HEK293 (cell line): ENCODE results near the gene NAE1.

Experiments
- CTCF ChIA-PET: fragments of 350-600 bp; formaldehyde crosslinking; extraction: SDS; loops from one replicate; lab custom pipeline; 2021; ENCODE audit warnings: antibody characterized with exemption; lab: Yijun Ruan, JAX
- POLR2A ChIA-PET: fragments of 300-600 bp; formaldehyde crosslinking; extraction: SDS; loops from one replicate; lab custom pipeline; 2020; ENCODE audit warnings: antibody characterized with exemption, inconsistent platforms; lab: Yijun Ruan, JAX
- H3K27ac ChIP-seq: fragments of 200-500 bp; sonication (Bioruptor generic); 2 replicates; pipeline ENCODE4 v1.5.1; 2014; ENCODE audit warnings: low read depth, low read length, control low read depth, inconsistent platforms; ENCODE audit errors: extremely low read depth
- H3K36me3 ChIP-seq, 2 experiments: fragments of 200-500 bp in 1 of 2; sonication (Bioruptor generic) in 1 of 2; 1 replicate in 1 of 2; 2 replicates in 1 of 2; pipeline ENCODE4 v1.5.1; 2014 to 2017; ENCODE audit warnings: inconsistent platforms in 2 of 2, low read length in 2 of 2; ENCODE audit not compliant: control insufficient read depth in 2 of 2, insufficient read depth in 1 of 2
- H3K4me1 ChIP-seq: fragments of 200-500 bp; sonication (Bioruptor generic); 2 replicates; pipeline ENCODE4 v1.5.1; 2014; ENCODE audit warnings: mild to moderate bottlenecking, low read length, inconsistent platforms; ENCODE audit not compliant: control insufficient read depth, insufficient read depth
- H3K4me3 ChIP-seq: 2 replicates; pipeline ENCODE4 v1.5.1; 2011; ENCODE audit warnings: low read depth, mild to moderate bottlenecking, control low read depth, low read length, moderate library complexity
- H3K9me3 ChIP-seq: fragments of 200-500 bp; sonication (Bioruptor generic); 2 replicates; pipeline ENCODE4 v1.5.1; 2014; ENCODE audit warnings: low read depth, low read length, inconsistent platforms; ENCODE audit not compliant: control insufficient read depth, insufficient read depth
- BCL11A ChIP-seq: fragments of 450-650 bp; formaldehyde crosslinking; IDR thresholded peaks from 2 replicates; pipeline ENCODE4 v1.5.1; 2016; ENCODE audit warnings: low read depth, missing biosample characterization, missing genetic modification characterization
- BCL11B ChIP-seq: fragments of 450-650 bp; formaldehyde crosslinking; IDR thresholded peaks from 2 replicates; pipeline ENCODE4 v1.5.1; 2016; ENCODE audit warnings: low read depth, missing biosample characterization, missing genetic modification characterization
- RBAK ChIP-seq: fragments of 450-650 bp; formaldehyde crosslinking; IDR thresholded peaks from 2 replicates; pipeline ENCODE4 v1.5.1; 2016; ENCODE audit warnings: missing biosample characterization, missing genetic modification characterization
- SCRT1 ChIP-seq: fragments of 450-650 bp; formaldehyde crosslinking; IDR thresholded peaks from 2 replicates; pipeline ENCODE4 v1.5.1; 2016; ENCODE audit warnings: missing biosample characterization, missing genetic modification characterization, borderline replicate concordance
- ZBTB1 ChIP-seq: fragments of 450-650 bp; formaldehyde crosslinking; IDR thresholded peaks from 2 replicates; pipeline ENCODE4 v1.5.1; 2016; ENCODE audit warnings: missing biosample characterization, missing genetic modification characterization
- ZFP37 ChIP-seq: fragments of 450-650 bp; formaldehyde crosslinking; IDR thresholded peaks from 2 replicates; pipeline ENCODE4 v1.5.1; 2016; ENCODE audit warnings: missing biosample characterization, missing genetic modification characterization
- ZNF133 ChIP-seq: fragments of 450-650 bp; formaldehyde crosslinking; IDR thresholded peaks from 2 replicates; pipeline ENCODE4 v1.5.1; 2016; ENCODE audit warnings: missing biosample characterization, missing genetic modification characterization
- ZNF157 ChIP-seq: fragments of 450-650 bp; formaldehyde crosslinking; IDR thresholded peaks from 2 replicates; pipeline ENCODE4 v1.5.1; 2016; ENCODE audit warnings: missing biosample characterization, missing genetic modification characterization
- ZNF174 ChIP-seq: fragments of 450-650 bp; formaldehyde crosslinking; IDR thresholded peaks from 2 replicates; pipeline ENCODE4 v1.5.0; 2017; ENCODE audit warnings: missing biosample characterization, mild to moderate bottlenecking, missing genetic modification characterization
- ZNF2 ChIP-seq: fragments of 450-650 bp; formaldehyde crosslinking; IDR thresholded peaks from 2 replicates; pipeline ENCODE4 v1.5.1; 2016; ENCODE audit warnings: missing biosample characterization, missing genetic modification characterization
- ZNF23 ChIP-seq: fragments of 450-650 bp; formaldehyde crosslinking; IDR thresholded peaks from 2 replicates; pipeline ENCODE4 v1.5.1; 2016; ENCODE audit warnings: missing biosample characterization, missing genetic modification characterization, borderline replicate concordance
- ZNF239 ChIP-seq: fragments of 450-650 bp; formaldehyde crosslinking; IDR thresholded peaks from 2 replicates; pipeline ENCODE4 v1.5.1; 2016; ENCODE audit warnings: missing biosample characterization, missing genetic modification characterization
- ZNF292 ChIP-seq: fragments of 450-650 bp; formaldehyde crosslinking; IDR thresholded peaks from 2 replicates; pipeline ENCODE4 v1.5.1; 2016; ENCODE audit warnings: low read depth, missing biosample characterization, missing genetic modification characterization, borderline replicate concordance
- ZNF324 ChIP-seq: fragments of 450-650 bp; formaldehyde crosslinking; IDR thresholded peaks from 2 replicates; pipeline ENCODE4 v1.5.1; 2016; ENCODE audit warnings: missing biosample characterization, missing genetic modification characterization
- ZNF335 ChIP-seq: fragments of 450-650 bp; formaldehyde crosslinking; conservative IDR thresholded peaks from 2 replicates; pipeline ENCODE4 v1.5.1; 2016; ENCODE audit warnings: missing biosample characterization, missing genetic modification characterization
- ZNF416 ChIP-seq: fragments of 450-650 bp; formaldehyde crosslinking; IDR thresholded peaks from 2 replicates; pipeline ENCODE4 v1.5.1; 2016; ENCODE audit warnings: missing biosample characterization, missing genetic modification characterization
- ZNF426 ChIP-seq: fragments of 450-650 bp; formaldehyde crosslinking; IDR thresholded peaks from 2 replicates; pipeline ENCODE4 v1.5.1; 2017; ENCODE audit warnings: missing biosample characterization, missing genetic modification characterization, mild to moderate bottlenecking, inconsistent platforms, moderate library complexity
- ZNF510 ChIP-seq: fragments of 450-650 bp; formaldehyde crosslinking; IDR thresholded peaks from 2 replicates; pipeline ENCODE4 v1.5.1; 2018; ENCODE audit warnings: mild to moderate bottlenecking, missing genetic modification characterization, missing biosample characterization; ENCODE audit not compliant: insufficient replicate concordance
- ZNF544 ChIP-seq: fragments of 450-650 bp; formaldehyde crosslinking; IDR thresholded peaks from 2 replicates; pipeline ENCODE4 v1.5.0; 2017; ENCODE audit warnings: missing biosample characterization, missing genetic modification characterization
- ZNF600 ChIP-seq: fragments of 450-650 bp; formaldehyde crosslinking; IDR thresholded peaks from 2 replicates; pipeline ENCODE4 v1.5.1; 2016; ENCODE audit warnings: missing biosample characterization, missing genetic modification characterization
- ZNF610 ChIP-seq: fragments of 450-650 bp; formaldehyde crosslinking; IDR thresholded peaks from 2 replicates; pipeline ENCODE4 v1.5.1; 2016; ENCODE audit warnings: missing biosample characterization, missing genetic modification characterization, borderline replicate concordance
- ZNF660 ChIP-seq: fragments of 450-650 bp; IDR thresholded peaks from 2 replicates; pipeline ENCODE4 v1.5.1; 2018; ENCODE audit warnings: missing biosample characterization, mild to moderate bottlenecking, missing genetic modification characterization
- TF ChIP-seq, protein P1 (sequence below): fragments of 450-650 bp; formaldehyde crosslinking; optimal IDR thresholded peaks from 2 replicates; pipeline ENCODE3; 2016; ENCODE audit warnings: missing biosample characterization, mild to moderate bottlenecking, missing genetic modification characterization
- TF ChIP-seq, protein P2 (sequence below): fragments of 450-650 bp; formaldehyde crosslinking; IDR thresholded peaks from 2 replicates; pipeline ENCODE4 v1.5.1; 2017; ENCODE audit warnings: missing biosample characterization, missing genetic modification characterization
- TF ChIP-seq, protein P3 (sequence below): fragments of 450-650 bp; formaldehyde crosslinking; IDR thresholded peaks from 2 replicates; pipeline ENCODE4 v1.5.1; 2016; ENCODE audit warnings: missing biosample characterization, missing genetic modification characterization
- TF ChIP-seq, protein P4 (sequence below): fragments of 450-650 bp; formaldehyde crosslinking; IDR thresholded peaks from 2 replicates; pipeline ENCODE4 v1.5.1; 2017; ENCODE audit warnings: missing biosample characterization, missing genetic modification characterization

The NAE1 gene

DNA sequence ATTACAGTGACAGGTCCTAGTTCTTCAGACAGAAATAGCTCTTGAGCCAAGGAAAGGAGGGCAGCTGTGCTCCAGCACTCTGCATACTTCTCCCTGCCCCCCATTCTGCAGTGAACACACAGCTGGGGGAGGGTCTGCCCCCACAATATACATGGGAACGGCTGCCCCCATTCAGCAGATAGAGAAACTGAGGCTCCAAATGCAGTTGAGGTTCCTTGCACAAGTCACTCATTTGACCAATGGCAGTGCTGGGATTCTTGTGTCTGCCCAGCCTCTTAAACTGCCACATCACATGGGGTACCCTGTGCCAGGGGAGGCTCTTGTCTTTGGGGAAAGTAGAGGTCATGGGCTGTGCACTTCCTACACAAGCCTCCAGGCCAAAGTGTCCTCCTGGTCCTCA is 38.6 kb upstream of the NAE1 start:
- TF ChIP-seq ZBTB1 (tag by site-specific recombination) (no peak), ZNF157 (tag by site-specific recombination) (no peak), ZNF23 (tag by site-specific recombination) (no peak), BCL11B (tag by site-specific recombination) (no peak), ZNF239 (tag by site-specific recombination) (no peak), ZNF426 (tag by site-specific recombination) (no peak)
- TF ChIP-seq, protein P1, sequence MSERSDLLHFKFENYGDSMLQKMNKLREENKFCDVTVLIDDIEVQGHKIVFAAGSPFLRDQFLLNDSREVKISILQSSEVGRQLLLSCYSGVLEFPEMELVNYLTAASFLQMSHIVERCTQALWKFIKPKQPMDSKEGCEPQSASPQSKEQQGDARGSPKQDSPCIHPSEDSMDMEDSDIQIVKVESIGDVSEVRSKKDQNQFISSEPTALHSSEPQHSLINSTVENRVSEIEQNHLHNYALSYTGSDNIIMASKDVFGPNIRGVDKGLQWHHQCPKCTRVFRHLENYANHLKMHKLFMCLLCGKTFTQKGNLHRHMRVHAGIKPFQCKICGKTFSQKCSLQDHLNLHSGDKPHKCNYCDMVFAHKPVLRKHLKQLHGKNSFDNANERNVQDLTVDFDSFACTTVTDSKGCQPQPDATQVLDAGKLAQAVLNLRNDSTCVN (tag by site-specific recombination), result no peak
- TF ChIP-seq, protein P2, sequence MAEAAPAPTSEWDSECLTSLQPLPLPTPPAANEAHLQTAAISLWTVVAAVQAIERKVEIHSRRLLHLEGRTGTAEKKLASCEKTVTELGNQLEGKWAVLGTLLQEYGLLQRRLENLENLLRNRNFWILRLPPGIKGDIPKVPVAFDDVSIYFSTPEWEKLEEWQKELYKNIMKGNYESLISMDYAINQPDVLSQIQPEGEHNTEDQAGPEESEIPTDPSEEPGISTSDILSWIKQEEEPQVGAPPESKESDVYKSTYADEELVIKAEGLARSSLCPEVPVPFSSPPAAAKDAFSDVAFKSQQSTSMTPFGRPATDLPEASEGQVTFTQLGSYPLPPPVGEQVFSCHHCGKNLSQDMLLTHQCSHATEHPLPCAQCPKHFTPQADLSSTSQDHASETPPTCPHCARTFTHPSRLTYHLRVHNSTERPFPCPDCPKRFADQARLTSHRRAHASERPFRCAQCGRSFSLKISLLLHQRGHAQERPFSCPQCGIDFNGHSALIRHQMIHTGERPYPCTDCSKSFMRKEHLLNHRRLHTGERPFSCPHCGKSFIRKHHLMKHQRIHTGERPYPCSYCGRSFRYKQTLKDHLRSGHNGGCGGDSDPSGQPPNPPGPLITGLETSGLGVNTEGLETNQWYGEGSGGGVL (tag by site-specific recombination), result no peak
- no peak overlapping the region for H3K27ac ChIP-seq
- H3K4me3 ChIP-seq, result no peak overlapping the region
- H3K9me3 ChIP-seq, result no peaks in the 10 kb centered on the region
- H3K4me1 ChIP-seq, result no peaks in the 10 kb centered on the region
- POLR2A ChIA-PET, result interaction anchor here (0.7 kb wide), 1 partner anchor 20 kb away, joined by 3 read pairs; no protein-coding TSS in a partner anchor
- no peaks in the 10 kb centered on the region for H3K36me3 ChIP-seq
- CTCF ChIA-PET, result interaction anchor here (0.6 to 7.5 kb wide), 11 partner anchors 8 to 463 kb away, joined by 3 to 74 read pairs (median 13); partner anchors contain the start of genes NAE1 and PDP2

DNA sequence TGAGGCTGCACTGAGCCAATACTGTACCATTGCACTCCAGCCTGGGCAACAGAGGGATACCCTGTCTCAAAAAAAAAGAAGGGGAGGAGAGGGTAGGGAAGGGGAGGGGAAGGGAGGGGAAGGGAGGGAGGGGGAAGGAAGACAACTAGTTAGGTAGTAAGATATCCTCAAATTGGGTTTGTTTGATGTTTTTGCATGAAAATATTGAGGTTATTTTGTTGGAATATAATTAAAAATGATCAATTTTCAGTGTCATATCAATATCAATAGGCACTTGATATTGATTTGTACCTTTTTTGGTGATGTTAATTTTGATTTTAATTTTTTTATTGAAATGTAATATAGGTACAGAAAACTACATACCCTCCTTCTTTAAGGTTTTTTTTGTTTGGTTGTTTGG is 32.9 kb upstream of the NAE1 start:
- no peaks in the 10 kb centered on the region for H3K4me1 ChIP-seq
- TF ChIP-seq, protein P3, sequence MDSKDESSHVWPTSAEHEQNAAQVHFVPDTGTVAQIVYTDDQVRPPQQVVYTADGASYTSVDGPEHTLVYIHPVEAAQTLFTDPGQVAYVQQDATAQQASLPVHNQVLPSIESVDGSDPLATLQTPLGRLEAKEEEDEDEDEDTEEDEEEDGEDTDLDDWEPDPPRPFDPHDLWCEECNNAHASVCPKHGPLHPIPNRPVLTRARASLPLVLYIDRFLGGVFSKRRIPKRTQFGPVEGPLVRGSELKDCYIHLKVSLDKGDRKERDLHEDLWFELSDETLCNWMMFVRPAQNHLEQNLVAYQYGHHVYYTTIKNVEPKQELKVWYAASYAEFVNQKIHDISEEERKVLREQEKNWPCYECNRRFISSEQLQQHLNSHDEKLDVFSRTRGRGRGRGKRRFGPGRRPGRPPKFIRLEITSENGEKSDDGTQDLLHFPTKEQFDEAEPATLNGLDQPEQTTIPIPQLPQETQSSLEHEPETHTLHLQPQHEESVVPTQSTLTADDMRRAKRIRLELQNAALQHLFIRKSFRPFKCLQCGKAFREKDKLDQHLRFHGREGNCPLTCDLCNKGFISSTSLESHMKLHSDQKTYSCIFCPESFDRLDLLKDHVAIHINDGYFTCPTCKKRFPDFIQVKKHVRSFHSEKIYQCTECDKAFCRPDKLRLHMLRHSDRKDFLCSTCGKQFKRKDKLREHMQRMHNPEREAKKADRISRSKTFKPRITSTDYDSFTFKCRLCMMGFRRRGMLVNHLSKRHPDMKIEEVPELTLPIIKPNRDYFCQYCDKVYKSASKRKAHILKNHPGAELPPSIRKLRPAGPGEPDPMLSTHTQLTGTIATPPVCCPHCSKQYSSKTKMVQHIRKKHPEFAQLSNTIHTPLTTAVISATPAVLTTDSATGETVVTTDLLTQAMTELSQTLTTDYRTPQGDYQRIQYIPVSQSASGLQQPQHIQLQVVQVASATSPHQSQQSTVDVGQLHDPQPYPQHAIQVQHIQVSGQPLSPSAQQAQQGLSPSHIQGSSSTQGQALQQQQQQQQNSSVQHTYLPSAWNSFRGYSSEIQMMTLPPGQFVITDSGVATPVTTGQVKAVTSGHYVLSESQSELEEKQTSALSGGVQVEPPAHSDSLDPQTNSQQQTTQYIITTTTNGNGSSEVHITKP (tag by site-specific recombination), result no peak
- TF ChIP-seq, protein P4, sequence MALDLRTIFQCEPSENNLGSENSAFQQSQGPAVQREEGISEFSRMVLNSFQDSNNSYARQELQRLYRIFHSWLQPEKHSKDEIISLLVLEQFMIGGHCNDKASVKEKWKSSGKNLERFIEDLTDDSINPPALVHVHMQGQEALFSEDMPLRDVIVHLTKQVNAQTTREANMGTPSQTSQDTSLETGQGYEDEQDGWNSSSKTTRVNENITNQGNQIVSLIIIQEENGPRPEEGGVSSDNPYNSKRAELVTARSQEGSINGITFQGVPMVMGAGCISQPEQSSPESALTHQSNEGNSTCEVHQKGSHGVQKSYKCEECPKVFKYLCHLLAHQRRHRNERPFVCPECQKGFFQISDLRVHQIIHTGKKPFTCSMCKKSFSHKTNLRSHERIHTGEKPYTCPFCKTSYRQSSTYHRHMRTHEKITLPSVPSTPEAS (tag by site-specific recombination), result no peak
- TF ChIP-seq ZNF2 (no peak), ZNF660 (no peak), ZNF600 (no peak), ZNF324 (tag by site-specific recombination) (no peak), ZNF133 (tag by site-specific recombination) (no peak), BCL11A (tag by site-specific recombination) (no peak), ZNF610 (tag by site-specific recombination) (no peak), ZFP37 (tag by site-specific recombination) (no peak), ZNF174 (tag by site-specific recombination) (no peak), ZNF335 (tag by site-specific recombination) (no peak), RBAK (tag by site-specific recombination) (no peak), ZNF292 (no peak), ZNF510 (tag by site-specific recombination) (no peak), SCRT1 (tag by site-specific recombination) (no peak), ZNF544 (no peak), ZNF416 (tag by site-specific recombination) (no peak)
- TF ChIP-seq, all 188 proteins: peak for 0
- ChIA-PET CTCF (interaction anchor here (0.8 kb wide), 1 partner anchor 138 kb away, joined by 3 read pairs; no protein-coding TSS in a partner anchor), POLR2A (no interaction called here)
- no peak overlapping the region for H3K4me3 ChIP-seq
- no peaks in the 10 kb centered on the region for H3K9me3 ChIP-seq
- no peak overlapping the region for H3K27ac ChIP-seq
- H3K36me3 ChIP-seq, result no peaks in the 10 kb centered on the region
